ENCODE results near the gene CA7. TPM values are rescaled to one million over a fixed set of nuclear protein-coding genes. Genes with fewer than 3 reads are reported as not detected.

The CA7 gene
- total RNA-seq, 4 donors from 2014 or later: 0.33 TPM; not detected in 3

DNA sequence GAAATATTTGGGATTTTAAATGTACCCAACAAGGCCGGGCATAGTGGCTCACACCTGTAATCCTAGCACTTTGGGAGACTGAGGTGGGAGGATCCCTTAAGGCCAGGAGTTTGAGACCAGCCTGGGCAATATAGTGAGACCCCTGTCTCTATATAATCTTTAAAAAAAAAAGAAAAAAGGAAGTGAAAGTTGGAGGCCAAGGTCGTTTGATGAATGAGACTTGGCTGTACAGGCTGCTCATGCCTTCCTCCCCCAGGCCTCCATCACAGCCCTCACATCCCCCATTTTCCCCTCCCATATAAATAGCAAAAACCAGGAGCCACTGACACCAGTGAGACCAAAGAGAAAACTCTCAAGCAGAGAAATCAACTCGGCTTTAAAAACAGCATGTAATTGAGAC is 3.3 kb upstream of the CA7 start:
- H3K9me3 ChIP-seq: peaks cover 0 to 4% (median 0%) of the 10 kb centered on the region in 4 donors

DNA sequence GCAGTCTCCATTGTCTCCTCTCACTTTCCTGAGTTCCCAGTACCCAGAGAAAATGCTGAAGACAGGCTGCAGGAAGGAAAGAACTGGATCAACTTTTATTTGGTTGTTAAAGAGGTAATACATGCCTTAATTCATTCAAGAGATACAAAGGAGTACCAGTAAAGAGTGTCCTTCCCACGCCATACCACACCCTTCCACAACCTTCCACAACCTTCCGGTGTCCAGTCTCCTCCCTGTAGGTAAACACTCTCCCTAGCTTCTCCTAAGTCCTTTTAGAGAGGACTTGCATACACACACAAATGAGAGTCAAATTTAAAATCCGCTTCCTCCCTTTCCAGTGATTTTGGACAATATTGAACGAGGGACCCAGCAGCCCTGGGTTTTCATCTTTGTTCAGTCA is 2.8 kb upstream of the CA7 start:
- H3K36me3 ChIP-seq: no peaks in the 10 kb centered on the region
- peaks cover 0 to 4% (median 0%) of the 10 kb centered on the region in 4 donors for H3K9me3 ChIP-seq
- intact Hi-C loops (cut with DNase I): no loop called here
- peaks cover 11 to 23% (median 22%) of the 10 kb centered on the region in 4 donors for H3K4me1 ChIP-seq
- no peak for TF ChIP-seq POLR2AphosphoS5 (IDR thresholded peaks at IDR 0.05)
- no peak for TF ChIP-seq POLR2A (IDR thresholded peaks at IDR 0.05; ENCODE audit: low read depth)
- TF ChIP-seq, protein P1, sequence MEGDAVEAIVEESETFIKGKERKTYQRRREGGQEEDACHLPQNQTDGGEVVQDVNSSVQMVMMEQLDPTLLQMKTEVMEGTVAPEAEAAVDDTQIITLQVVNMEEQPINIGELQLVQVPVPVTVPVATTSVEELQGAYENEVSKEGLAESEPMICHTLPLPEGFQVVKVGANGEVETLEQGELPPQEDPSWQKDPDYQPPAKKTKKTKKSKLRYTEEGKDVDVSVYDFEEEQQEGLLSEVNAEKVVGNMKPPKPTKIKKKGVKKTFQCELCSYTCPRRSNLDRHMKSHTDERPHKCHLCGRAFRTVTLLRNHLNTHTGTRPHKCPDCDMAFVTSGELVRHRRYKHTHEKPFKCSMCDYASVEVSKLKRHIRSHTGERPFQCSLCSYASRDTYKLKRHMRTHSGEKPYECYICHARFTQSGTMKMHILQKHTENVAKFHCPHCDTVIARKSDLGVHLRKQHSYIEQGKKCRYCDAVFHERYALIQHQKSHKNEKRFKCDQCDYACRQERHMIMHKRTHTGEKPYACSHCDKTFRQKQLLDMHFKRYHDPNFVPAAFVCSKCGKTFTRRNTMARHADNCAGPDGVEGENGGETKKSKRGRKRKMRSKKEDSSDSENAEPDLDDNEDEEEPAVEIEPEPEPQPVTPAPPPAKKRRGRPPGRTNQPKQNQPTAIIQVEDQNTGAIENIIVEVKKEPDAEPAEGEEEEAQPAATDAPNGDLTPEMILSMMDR (IDR thresholded peaks at IDR 0.05): no peak
- TF ChIP-seq EP300 (IDR thresholded peaks at IDR 0.05): no peak
- no peak for DNase-seq (ENCODE audit: extremely low spot score)
- peaks cover 4 to 31% (median 18%) of the 10 kb centered on the region in 4 donors for H3K27me3 ChIP-seq
- no peak overlapping the region for H3K4me3 ChIP-seq
- H3K27ac ChIP-seq (replicated peaks in 1 of 4): no peak overlapping the region
- 76% methylated on average over 4 of the region's 4 CpGs for WGBS

More for the DNA sequence above, 3.3 kb upstream of the CA7 start:
- peaks cover 11 to 22% (median 21%) of the 10 kb centered on the region in 4 donors for H3K4me1 ChIP-seq
- H3K4me3 ChIP-seq: no peak overlapping the region
- DNase-seq (ENCODE audit: extremely low spot score): no peak
- TF ChIP-seq, protein P1 (IDR thresholded peaks at IDR 0.05): no peak
- TF ChIP-seq POLR2AphosphoS5 (IDR thresholded peaks at IDR 0.05): no peak
- TF ChIP-seq EP300 (IDR thresholded peaks at IDR 0.05): no peak
- peaks cover 4 to 26% (median 18%) of the 10 kb centered on the region in 4 donors for H3K27me3 ChIP-seq
- intact Hi-C loops (cut with DNase I): no loop called here
- no peaks in the 10 kb centered on the region for H3K36me3 ChIP-seq
- no peak overlapping the region for H3K27ac ChIP-seq (replicated peaks in 1 of 4)
- 55% methylated on average over 3 of the region's 3 CpGs for WGBS

DNA sequence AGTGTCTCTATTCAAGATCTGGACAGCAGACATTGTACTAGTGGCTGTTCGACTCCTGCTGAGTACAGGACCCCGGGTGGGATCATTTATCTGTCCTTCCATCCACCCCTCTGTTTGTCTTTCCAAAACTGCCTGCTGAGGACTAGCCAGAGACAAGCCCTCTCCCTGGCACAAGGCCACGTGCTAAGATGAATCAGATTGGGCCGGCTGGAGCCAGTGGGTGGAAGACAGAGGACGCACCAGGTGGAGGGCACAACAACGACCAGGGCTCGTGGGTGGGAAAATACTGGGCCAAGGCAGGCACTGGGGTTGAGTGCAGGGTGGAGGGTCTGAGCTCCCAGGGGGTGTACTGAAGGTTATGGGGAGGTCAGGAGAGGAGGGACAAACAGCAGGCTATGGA is 1.4 kb upstream of the CA7 start:
- 64% methylated on average over 6 of the region's 7 CpGs for WGBS
- H3K4me3 ChIP-seq: no peak overlapping the region
- peaks cover 11 to 23% (median 22%) of the 10 kb centered on the region in 4 donors for H3K4me1 ChIP-seq
- peaks cover 0 to 4% (median 0%) of the 10 kb centered on the region in 4 donors for H3K9me3 ChIP-seq
- H3K27ac ChIP-seq (replicated peaks in 1 of 4): no peak overlapping the region
- H3K27me3 ChIP-seq: peaks cover 4 to 45% (median 18%) of the 10 kb centered on the region in 4 donors
- H3K36me3 ChIP-seq: no peaks in the 10 kb centered on the region
- no peak for DNase-seq (ENCODE audit: extremely low spot score)
- TF ChIP-seq POLR2A (IDR thresholded peaks at IDR 0.05; ENCODE audit: low read depth) (no peak), EP300 (IDR thresholded peaks at IDR 0.05) (no peak)
- TF ChIP-seq, protein P1 (IDR thresholded peaks at IDR 0.05): no peak
- intact Hi-C loops (cut with DNase I): no loop called here

DNA sequence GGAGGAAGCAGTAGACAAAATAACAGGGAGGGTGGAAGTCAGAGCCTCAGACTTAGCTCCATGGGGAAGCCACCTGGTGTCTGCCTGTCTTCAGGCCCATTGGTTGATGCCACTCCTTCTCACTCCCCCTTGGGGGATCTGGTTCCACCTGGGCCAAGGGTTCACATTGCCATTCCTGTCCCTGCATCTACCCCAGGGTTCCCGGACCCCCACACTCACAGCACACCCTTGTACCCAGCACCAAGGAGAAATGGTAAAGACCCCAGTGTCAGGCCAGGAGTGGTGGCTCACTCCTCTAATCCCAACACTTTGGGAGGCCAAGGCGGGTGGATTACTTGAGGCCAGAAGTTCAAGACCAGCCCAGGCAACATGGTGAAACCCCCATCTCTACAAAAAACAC is 1.0 kb upstream of the CA7 start:
- WGBS: 88% methylated on average over 2 of the region's 2 CpGs
- intact Hi-C loops (cut with DNase I): no loop called here
- no peak overlapping the region for H3K4me3 ChIP-seq
- H3K27ac ChIP-seq (replicated peaks in 1 of 4): no peak overlapping the region
- no peak for DNase-seq (ENCODE audit: extremely low spot score)
- H3K27me3 ChIP-seq: peaks cover 4 to 49% (median 18%) of the 10 kb centered on the region in 4 donors
- TF ChIP-seq POLR2A (IDR thresholded peaks at IDR 0.05; ENCODE audit: low read depth) (no peak), POLR2AphosphoS5 (IDR thresholded peaks at IDR 0.05) (no peak), EP300 (IDR thresholded peaks at IDR 0.05) (no peak)
- TF ChIP-seq, protein P1 (IDR thresholded peaks at IDR 0.05): no peak
- H3K9me3 ChIP-seq: peaks cover 0 to 4% (median 0%) of the 10 kb centered on the region in 4 donors
- peaks cover 11 to 23% (median 22%) of the 10 kb centered on the region in 4 donors for H3K4me1 ChIP-seq
- no peaks in the 10 kb centered on the region for H3K36me3 ChIP-seq

DNA sequence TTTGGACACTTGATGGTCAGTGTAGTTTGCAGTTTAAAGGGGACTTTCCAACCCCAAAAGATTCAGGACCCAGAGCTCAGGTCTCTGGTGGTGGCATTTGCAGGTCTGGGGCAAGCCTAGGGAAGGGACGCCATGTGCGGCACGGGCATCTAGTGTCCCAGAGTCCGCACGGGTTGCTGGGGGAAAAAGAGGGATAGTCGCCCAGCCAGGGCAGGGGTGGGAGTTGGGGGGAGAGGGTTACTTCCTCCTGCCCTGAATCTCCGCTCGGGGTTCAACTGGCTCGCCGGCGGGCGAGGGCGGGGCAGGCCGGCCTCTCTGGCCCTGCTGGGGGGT is 239 bp upstream of the CA7 start:
- Histone ChIP-seq H3K27ac (replicated peaks in 1 of 4) (no peak overlapping the region), H3K4me1 (peaks cover 11 to 23% (median 22%) of the 10 kb centered on the region in 4 donors), H3K9me3 (no peaks in the 10 kb centered on the region), H3K27me3 (peaks cover 4 to 57% (median 18%) of the 10 kb centered on the region in 4 donors), H3K4me3 (peak overlapping the region; percentile 45 to 58 (median 52)), H3K36me3 (no peaks in the 10 kb centered on the region)
- DNase-seq (ENCODE audit: extremely low spot score): no peak
- WGBS: 20% methylated on average over 2 of the region's 14 CpGs
- intact Hi-C loops (cut with DNase I): no loop called here
- TF ChIP-seq EP300 (IDR thresholded peaks at IDR 0.05): no peak
- TF ChIP-seq POLR2AphosphoS5 (IDR thresholded peaks at IDR 0.05): no peak
- TF ChIP-seq, protein P1 (IDR thresholded peaks at IDR 0.05): no peak
- TF ChIP-seq POLR2A (IDR thresholded peaks at IDR 0.05; ENCODE audit: low read depth): no peak
